ENCODE results near the gene ELN.
A peak's percentile ranks its signal among the peaks of the same experiment; 100 is the strongest.

The ELN gene

DNA sequence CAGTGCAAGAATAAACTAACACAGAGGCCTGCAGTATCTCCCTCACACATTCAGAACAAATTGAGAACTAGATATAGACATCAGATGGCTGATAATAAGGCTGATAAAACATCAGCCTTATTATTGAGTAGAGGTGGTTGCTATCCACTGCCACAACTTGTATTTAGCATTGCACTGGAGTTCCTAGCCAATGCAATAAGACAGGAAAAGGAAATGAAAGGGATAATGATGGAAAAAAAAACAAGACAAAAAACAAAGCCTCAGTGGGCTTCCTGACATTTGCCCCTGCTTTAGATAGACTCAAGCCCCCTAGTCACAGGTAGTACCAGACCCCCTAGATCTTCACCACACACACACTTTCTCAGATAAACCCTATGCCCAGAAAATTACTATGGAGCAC is 33.2 kb upstream of the ELN start:
- H3K27ac Mint-ChIP-seq: no peak overlapping the region
- no peak for ATAC-seq
- H3K36me3 Mint-ChIP-seq: no peaks in the 10 kb centered on the region
- peaks cover 15% of the 10 kb centered on the region for H3K9me3 Mint-ChIP-seq
- H3K27me3 Mint-ChIP-seq: peaks cover 44% of the 10 kb centered on the region
- H3K4me1 Mint-ChIP-seq: no peaks in the 10 kb centered on the region
- no peak overlapping the region for H3K4me3 Mint-ChIP-seq

DNA sequence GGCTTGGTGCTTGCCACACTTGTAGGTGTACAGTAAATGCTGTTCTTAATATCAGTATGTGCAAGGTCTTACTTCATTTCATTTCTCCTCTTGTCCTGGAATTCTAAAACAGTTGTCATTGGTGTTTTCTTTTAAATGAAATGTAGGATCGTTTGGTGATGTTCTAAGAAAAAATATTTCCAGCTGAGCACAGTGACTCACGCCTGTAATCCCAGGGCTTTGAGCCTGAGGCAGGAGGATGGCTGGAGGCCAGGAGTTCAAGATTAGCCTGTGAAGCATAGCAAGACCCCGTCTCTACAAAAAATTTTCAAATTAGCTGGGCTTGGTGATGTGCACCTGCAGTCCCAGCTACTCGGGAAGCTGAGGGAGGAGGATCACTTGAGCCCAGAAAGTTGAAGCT is 32.6 kb upstream of the ELN start:
- H3K27me3 Mint-ChIP-seq: peaks cover 43% of the 10 kb centered on the region
- no peak overlapping the region for H3K4me3 Mint-ChIP-seq
- H3K27ac Mint-ChIP-seq: no peak overlapping the region
- H3K36me3 Mint-ChIP-seq: no peaks in the 10 kb centered on the region
- H3K9me3 Mint-ChIP-seq: peaks cover 13% of the 10 kb centered on the region
- no peak for ATAC-seq
- no peaks in the 10 kb centered on the region for H3K4me1 Mint-ChIP-seq

DNA sequence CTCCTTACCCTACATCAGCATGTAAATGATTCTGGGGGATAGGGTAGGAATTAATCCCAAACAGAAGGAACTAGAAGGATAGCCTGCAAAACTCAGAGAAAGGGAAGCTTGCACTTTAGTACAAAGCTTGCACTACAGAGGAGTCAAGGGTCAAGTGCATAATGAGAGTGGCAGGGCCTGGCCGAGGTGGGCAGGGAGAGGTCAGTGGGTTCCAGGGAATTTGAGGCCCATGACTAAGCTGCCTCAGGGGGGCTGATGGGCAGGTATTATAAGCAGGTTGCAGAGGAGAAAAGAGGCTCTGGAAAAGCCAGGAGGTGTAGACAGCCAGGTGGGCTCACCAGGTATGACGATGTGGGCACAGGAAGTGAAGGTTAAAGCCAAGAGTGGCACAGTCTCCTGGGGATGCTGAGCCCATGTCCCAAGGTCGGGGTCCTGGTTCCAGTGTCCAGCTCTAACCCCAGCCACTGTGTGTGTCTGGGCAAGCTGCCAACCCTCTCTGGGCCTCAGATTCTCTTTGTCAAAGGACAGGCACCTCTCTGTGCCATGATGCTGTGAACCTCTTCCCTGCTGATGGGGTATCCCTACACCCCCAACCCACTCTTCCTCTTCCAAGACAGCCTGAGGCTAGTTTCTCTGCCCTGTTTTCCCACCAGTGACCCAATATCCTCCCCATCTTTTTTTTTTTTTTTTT is 32.0 kb upstream of the ELN start:
- no peaks in the 10 kb centered on the region for H3K36me3 Mint-ChIP-seq
- peaks cover 44% of the 10 kb centered on the region for H3K27me3 Mint-ChIP-seq
- no peak overlapping the region for H3K27ac Mint-ChIP-seq
- H3K9me3 Mint-ChIP-seq: peaks cover 11% of the 10 kb centered on the region
- H3K4me3 Mint-ChIP-seq: no peak overlapping the region
- ATAC-seq: no peak
- no peaks in the 10 kb centered on the region for H3K4me1 Mint-ChIP-seq

DNA sequence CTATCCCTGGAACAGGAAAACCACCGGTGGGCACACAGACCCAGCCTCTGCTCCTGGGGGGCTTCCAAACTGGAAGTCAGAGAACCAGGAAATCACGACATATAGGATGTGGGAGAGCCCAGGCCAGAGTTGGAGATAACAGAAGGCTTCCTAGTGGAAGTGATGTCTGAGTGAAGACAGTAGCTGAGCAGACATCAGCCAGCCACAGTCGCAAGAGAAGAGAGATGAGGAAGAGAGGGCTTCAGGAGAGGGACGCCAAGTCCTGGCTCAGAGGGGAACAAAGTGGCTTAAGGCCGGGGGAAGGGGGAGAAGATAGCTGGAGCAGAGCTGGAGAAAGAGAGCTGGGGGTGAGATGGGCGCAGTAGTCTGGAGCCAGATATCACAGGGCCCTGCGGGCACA is 30.9 kb upstream of the ELN start:
- H3K27ac Mint-ChIP-seq: no peak overlapping the region
- no peak for ATAC-seq
- H3K9me3 Mint-ChIP-seq: peaks cover 11% of the 10 kb centered on the region
- H3K4me3 Mint-ChIP-seq: no peak overlapping the region
- peaks cover 44% of the 10 kb centered on the region for H3K27me3 Mint-ChIP-seq
- H3K4me1 Mint-ChIP-seq: no peaks in the 10 kb centered on the region
- H3K36me3 Mint-ChIP-seq: no peaks in the 10 kb centered on the region

DNA sequence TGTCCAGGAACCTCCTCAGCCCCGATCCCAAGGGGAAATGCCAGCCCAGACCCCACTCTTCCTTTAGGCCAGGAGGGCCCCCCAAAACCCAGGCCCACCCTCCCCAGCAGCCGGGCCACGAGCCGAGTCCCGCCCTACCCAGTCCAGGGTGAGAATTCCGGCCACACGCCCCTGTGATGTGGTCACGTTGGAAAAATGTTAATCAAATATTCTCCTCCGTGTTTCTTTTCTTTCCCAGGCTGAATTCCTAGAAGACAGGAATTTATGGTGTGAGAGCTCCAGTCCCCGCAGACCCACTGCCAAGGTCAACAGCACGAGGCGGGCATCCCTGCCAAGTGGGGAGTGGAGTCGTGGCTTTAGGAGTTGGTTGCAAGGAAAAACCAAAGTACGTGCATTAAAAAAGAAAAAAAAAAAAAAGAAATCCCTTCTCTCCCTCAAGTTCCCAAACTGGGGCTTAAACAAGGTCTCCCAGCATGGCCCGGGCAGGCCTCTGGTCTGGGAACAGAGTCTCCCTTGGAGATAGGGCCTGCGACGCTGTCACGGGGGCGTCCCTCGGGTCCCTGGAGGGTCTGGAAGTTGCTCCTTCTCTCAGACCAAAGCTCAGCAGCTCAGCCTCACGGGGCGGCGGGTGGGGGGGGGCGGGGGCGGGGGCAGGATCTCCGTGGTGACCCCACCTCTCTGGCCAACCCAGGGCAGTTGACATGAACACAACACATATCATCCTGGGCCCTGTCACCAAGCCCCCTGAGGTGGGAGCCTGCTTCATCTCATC is 28.1 kb upstream of the ELN start:
- Mint-ChIP-seq H3K4me1 (peaks cover 9% of the 10 kb centered on the region), H3K27ac (no peak overlapping the region), H3K9me3 (peaks cover 1% of the 10 kb centered on the region), H3K36me3 (no peaks in the 10 kb centered on the region), H3K27me3 (peaks cover 44% of the 10 kb centered on the region), H3K4me3 (no peak overlapping the region)
- ATAC-seq: no peak

DNA sequence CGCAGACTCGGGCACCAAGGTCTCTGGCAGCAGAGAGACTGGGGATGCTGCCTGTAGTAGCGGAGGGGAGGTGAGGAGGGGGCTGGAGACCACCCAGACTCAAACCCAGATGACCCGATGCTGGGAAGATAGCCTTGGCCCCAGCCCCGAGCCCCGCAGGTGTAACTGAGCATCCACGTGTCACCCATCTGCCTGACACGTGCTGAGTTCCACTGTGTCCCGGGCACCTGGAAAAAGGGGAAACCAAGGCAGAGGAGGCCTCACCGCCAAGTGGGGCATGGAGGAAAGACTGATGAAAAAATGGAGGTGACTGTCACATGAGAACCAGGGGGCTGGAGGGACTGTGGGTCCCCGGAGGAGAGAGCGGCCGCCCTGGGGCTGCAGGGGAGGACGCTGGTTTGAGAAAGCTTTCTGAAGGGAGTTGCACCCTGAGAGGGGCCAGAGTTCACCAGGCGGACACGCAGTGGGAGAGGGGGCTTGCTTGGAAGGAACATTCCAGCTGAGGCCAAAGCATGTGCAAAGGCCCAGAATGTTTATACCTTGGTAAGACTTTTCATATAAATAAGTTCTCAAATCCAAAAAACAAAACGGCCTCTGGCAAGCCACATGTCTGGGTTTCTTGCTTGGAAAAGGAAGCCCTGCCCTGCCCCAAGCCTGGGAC is 27.4 kb upstream of the ELN start:
- peaks cover 9% of the 10 kb centered on the region for H3K4me1 Mint-ChIP-seq
- H3K4me3 Mint-ChIP-seq: no peak overlapping the region
- H3K27ac Mint-ChIP-seq: no peak overlapping the region
- no peak for ATAC-seq
- no peaks in the 10 kb centered on the region for H3K36me3 Mint-ChIP-seq
- H3K27me3 Mint-ChIP-seq: peaks cover 45% of the 10 kb centered on the region
- H3K9me3 Mint-ChIP-seq: no peaks in the 10 kb centered on the region

DNA sequence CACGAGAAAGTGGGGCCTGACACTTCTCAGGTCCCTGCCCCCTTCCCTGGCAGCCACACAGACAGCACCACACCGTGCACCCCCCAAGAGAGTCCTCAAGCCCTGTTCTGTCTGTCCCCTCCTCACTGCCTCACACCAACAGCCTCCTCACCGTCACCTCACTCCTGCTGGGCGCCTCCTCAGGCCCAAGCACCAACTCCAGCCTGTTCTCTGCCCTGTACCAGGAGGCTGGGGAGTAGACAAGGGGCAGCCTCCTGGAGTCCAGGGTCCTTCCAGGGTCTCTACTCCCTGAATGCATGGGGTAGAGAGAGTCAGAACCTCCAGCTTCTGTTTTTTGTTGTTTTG is 26.9 kb upstream of the ELN start:
- Mint-ChIP-seq H3K27me3 (peaks cover 45% of the 10 kb centered on the region), H3K36me3 (no peaks in the 10 kb centered on the region), H3K9me3 (no peaks in the 10 kb centered on the region), H3K4me3 (no peak overlapping the region), H3K27ac (no peak overlapping the region), H3K4me1 (peaks cover 9% of the 10 kb centered on the region)
- ATAC-seq: peak; percentile 37

DNA sequence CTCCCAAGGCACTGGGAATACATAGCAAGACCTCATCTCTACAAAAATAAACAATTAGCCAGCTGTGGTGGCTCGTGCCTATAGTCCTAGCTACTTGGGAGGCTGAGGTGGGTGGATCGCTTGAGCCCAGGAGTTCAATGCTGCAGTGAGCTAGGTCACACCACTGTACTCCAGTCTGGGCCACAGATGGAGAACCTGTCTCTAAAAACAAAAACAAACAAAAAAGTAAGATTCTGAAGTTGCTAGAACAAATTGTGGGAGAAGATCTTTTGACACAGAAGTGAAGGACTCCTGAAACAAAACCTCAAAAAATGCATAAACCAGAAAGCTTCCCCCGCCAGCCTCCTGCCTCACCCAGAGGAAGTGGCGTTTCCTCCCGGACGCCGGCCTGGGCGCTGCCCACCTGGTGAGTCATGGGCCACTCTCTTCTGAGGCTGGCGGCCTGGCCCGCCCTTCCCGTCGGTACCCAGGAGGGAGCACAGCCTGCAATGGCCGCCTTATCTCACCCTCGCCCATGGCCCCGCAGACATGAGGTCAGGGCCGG is 25.4 kb upstream of the ELN start:
- Mint-ChIP-seq H3K36me3 (no peaks in the 10 kb centered on the region), H3K4me3 (no peak overlapping the region), H3K27ac (no peak overlapping the region), H3K27me3 (peaks cover 30% of the 10 kb centered on the region), H3K9me3 (no peaks in the 10 kb centered on the region), H3K4me1 (peaks cover 9% of the 10 kb centered on the region)
- ATAC-seq: peak; percentile 32

DNA sequence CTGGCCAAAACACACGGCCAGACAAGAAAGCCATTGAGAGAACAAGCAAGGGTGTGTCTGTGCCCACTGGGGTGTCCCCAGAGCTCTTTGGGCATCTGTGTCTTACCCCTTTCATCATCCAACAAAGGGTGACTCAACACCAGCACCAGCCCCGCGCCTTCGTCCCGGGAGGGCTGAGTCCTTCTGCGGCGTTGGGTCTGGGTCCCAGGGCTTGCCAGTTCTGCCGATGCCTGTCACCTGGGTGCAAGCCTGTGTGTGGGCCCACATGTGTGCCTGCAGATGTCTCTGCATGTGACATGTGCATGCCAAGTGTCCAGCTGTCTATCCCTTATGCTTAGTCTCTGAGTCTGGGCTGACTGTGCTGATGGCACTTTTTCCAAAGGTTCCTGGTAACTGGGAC is 24.4 kb upstream of the ELN start:
- Mint-ChIP-seq H3K9me3 (no peaks in the 10 kb centered on the region), H3K4me1 (peaks cover 9% of the 10 kb centered on the region), H3K27ac (no peak overlapping the region), H3K4me3 (no peak overlapping the region), H3K27me3 (peaks cover 22% of the 10 kb centered on the region), H3K36me3 (no peaks in the 10 kb centered on the region)
- no peak for ATAC-seq

DNA sequence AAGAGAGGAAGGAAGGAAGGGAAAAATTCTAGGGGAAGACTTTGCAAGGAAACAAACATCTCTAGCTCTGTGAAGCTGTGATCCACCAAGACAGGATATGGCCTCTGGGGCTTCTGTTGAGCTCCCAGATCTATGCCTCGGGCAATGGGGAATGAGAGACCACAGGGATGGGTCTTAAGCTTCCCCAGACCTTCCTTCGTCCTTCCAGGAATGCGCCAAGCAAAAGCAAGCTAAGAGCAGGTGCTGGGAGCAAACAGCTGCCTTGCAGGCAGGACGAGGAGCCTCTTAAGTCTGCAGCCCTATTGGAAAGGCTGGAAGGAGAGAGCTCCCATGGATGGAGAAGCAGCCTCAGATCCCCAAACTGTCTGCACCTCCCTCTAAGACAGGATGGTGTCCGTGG is 21.9 kb upstream of the ELN start:
- Mint-ChIP-seq H3K4me3 (no peak overlapping the region), H3K4me1 (peaks cover 9% of the 10 kb centered on the region), H3K36me3 (no peaks in the 10 kb centered on the region), H3K9me3 (no peaks in the 10 kb centered on the region), H3K27ac (no peak overlapping the region), H3K27me3 (peaks cover 8% of the 10 kb centered on the region)
- ATAC-seq: no peak

DNA sequence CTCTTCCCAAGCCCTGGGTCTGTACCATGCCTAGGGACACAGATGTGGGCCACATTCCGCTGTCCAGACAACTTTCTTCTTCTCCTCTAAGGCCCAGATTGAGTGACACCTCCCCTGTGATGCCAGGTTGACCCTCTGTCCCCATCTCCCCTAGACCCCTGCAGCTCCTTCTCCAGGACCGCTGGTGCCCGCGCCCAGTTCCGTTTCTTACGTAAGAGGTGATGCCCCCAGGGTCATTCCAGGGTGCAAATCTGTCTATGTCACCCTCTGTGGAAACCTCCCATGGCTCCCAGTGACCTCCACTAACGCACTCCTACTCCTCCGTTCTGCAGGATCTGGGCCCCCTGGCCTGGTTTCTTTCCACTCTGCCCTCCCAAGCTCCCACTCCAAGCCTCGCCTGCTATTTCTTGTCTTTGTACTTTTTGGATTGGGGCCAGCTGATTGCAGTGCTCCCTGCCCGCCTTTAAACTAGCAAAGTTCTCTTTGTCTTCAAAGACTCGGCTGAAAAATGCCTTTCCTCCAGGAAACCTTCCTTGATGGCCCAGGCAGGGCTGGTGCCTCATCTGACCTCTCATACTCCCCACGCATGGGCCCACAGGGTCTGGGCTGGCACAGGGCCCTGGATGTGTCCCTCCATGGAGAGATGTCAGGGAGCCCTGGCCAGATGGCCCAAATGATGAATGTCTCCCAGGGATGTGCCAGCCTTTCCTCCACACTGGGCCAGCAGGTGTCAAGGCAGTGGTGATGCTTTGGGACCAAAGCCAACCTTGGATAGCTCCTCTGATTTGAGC is 21.3 kb upstream of the ELN start:
- ATAC-seq: peak; percentile 10
- Mint-ChIP-seq H3K27me3 (peaks cover 8% of the 10 kb centered on the region), H3K9me3 (no peaks in the 10 kb centered on the region), H3K36me3 (no peaks in the 10 kb centered on the region), H3K4me1 (peaks cover 9% of the 10 kb centered on the region), H3K27ac (no peak overlapping the region), H3K4me3 (no peak overlapping the region)

DNA sequence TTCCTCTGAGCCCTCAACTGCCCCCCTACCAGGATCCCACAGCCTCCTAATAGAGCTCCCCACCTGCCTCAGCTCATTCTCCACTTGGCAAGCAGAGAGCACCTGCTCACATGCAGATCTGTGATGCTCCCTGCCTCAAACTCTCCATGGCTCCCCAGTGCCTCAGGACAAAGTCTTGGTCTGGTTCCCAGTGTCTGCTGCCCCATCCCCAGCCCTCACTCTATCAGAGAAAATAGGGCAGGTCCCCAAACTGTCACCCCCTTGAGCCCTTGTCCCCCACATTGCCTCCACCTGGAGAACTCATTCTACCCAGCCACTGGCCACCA is 20.8 kb upstream of the ELN start:
- no peak overlapping the region for H3K4me3 Mint-ChIP-seq
- no peaks in the 10 kb centered on the region for H3K9me3 Mint-ChIP-seq
- H3K27me3 Mint-ChIP-seq: peaks cover 8% of the 10 kb centered on the region
- ATAC-seq: no peak
- H3K4me1 Mint-ChIP-seq: peaks cover 8% of the 10 kb centered on the region
- H3K27ac Mint-ChIP-seq: no peak overlapping the region
- no peaks in the 10 kb centered on the region for H3K36me3 Mint-ChIP-seq

DNA sequence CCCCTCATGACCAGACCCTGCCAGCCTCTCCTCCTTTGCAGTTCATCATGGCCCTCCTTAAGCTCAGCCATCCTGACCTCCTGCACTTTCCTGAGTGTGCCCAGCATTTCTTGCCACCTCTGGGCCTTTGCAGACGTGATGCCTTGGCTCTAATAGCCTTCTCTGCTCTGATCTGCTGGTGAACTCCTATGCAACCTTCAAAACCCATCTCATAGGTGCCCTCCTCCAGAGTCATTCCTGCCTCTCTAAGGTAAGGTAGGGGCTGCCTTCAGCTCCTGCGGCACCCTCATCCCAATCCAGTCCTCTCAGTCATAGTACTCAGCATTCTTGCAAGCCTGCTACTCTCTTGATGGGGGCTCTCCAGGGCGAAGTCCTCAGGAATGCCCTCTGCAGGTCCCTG is 19.3 kb upstream of the ELN start:
- H3K27ac Mint-ChIP-seq: no peak overlapping the region
- H3K36me3 Mint-ChIP-seq: no peaks in the 10 kb centered on the region
- H3K27me3 Mint-ChIP-seq: peaks cover 22% of the 10 kb centered on the region
- H3K4me1 Mint-ChIP-seq: peaks cover 12% of the 10 kb centered on the region
- no peaks in the 10 kb centered on the region for H3K9me3 Mint-ChIP-seq
- no peak for ATAC-seq
- H3K4me3 Mint-ChIP-seq: no peak overlapping the region

DNA sequence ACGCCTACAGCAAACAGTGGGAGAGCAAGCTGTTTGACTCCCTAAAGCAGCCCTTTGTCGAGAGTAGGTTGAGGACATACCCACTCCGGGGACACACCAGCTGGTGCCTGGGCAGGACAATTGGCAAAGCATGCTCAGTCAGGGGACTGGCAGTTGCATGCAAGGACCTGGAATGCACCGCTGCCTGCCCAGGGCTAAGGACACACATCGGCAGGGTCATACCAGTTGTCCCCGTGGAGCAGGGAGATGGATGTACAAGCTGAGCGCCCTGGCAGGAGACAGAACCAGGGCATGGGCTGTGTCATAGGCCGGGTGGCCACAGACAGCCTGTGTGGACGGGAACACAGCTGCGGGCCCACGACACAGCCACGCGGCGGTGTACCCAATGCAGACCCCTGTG is 18.3 kb upstream of the ELN start:
- ATAC-seq: no peak
- Mint-ChIP-seq H3K36me3 (no peaks in the 10 kb centered on the region), H3K27ac (no peak overlapping the region), H3K4me1 (peaks cover 12% of the 10 kb centered on the region), H3K4me3 (no peak overlapping the region), H3K9me3 (no peaks in the 10 kb centered on the region), H3K27me3 (peaks cover 22% of the 10 kb centered on the region)

DNA sequence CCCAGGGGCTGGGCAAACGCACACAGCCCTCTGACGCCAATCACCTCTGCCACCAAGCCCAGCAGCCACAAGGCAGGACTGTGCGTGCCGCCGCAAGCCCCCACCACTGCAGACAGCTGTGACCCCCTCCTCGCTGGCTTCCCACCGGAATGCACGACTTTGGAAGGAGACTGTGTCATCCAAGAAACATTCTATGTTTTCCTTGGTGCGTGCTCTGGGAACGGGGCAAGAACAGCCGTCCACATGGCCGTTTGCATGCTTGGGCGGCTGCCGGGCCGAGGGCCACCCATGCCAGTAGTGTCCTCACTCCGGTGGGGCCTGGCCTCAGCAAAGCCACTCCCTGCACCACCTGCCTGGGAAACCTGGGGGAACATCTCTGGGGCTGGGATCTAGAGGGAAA is 17.6 kb upstream of the ELN start:
- Mint-ChIP-seq H3K27me3 (peaks cover 20% of the 10 kb centered on the region), H3K4me1 (peaks cover 12% of the 10 kb centered on the region), H3K9me3 (no peaks in the 10 kb centered on the region), H3K36me3 (no peaks in the 10 kb centered on the region), H3K4me3 (no peak overlapping the region), H3K27ac (no peak overlapping the region)
- ATAC-seq: no peak
